GM19328 (cell line): Measurements from ENCODE around the gene CKS2.

Source experiments
- ATAC-seq: cut with Tn5 transposase; IDR thresholded peaks from one replicate; pipeline ENCODE4 v1.9.1; 2021; ENCODE audit warnings: mild to moderate bottlenecking, moderate library complexity; ENCODE audit not compliant: unreplicated experiment

CKS2 gene

GRCh38 chr9:89363921-89364665 lies 53.1 kb downstream of the CKS2 start:
- no peak for ATAC-seq

- no peak for ATAC-seq
These were observed 53.9 kb downstream of the CKS2 start for GRCh38 chr9:89364666-89365531.

GRCh38 chr9:89365532-89365912 lies 54.5 kb downstream of the CKS2 start:
- ATAC-seq: no peak
